GM12865 (cell line): ENCODE data around the gene TMIGD3.
A peak's percentile ranks its signal among the peaks of the same experiment; 100 is the strongest.

Experiments
- DNase-seq: peaks from one replicate; pipeline ENCODE4 v3.0.0; 2010; ENCODE audit warnings: low read depth
- H3K4me3 ChIP-seq: 2 replicates; pipeline ENCODE4 v1.5.1; 2011; ENCODE audit warnings: mild to moderate bottlenecking, low read depth, low read length, control low read depth
- CTCF ChIP-seq: IDR thresholded peaks from 2 replicates; pipeline ENCODE4 v1.5.1; 2011; ENCODE audit warnings: low read length, control low read depth, low read depth, inconsistent platforms; ENCODE audit not compliant: insufficient read depth; ENCODE audit errors: missing control alignments

The TMIGD3 gene

DNA sequence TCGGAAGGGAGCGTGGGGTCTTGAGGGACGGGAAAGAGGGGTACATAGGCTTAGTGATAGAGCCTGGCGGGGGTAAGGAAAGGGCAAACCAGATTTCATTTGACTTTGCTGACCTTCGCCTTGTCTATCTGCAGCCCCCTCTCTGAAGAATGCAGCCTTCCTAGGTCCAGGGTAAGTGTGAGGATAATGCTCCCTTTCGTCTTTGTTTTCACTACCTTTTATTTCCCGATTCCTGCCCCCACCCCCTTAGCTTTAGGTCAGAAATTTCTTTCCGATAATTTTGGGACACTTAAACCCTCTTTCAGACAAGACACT, 53.8 kb downstream of the TMIGD3 start:
- DNase-seq, result no peak
- TF ChIP-seq CTCF, result no peak
- peak overlapping the region; percentile 85 for H3K4me3 ChIP-seq

DNA sequence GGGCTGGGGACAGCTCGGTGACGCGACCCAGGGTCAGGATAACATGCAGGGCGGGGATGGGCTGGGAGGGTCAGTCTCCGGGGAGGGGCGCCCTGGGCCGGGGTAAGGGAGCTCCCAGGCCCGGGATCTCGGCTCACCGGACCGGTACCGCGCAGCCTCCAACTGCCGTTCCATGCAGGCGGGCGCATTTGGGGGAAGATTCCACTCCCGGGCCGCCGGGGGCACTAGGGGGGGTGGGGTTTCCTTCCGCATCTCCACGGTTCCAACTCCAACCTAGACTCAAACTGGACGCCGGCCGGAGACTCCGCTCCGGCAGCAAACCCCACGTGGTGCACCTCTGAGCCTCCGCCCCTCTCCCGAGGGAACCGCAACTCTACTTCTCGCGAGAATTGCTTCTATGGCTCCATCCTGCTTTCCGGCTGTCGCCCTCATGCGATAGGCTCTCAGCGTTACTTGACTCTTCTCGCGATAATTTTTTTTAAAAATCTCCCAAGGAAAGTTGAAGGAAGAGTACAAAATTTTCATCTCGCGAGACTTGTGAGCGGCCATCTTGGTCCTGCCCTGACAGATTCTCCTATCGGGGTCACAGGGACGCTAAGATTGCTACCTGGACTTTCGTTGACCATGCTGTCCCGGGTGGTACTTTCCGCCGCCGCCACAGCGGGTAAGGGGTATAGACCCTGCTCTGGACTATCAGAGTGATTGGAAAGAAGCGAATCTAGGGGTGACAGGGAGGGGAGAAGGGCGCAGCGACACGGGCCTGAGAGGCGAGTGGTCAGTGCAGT, 54.3 kb downstream of the TMIGD3 start, which contains the start of the genes ATP5PB and WDR77:
Gene ATP5PB (plus strand): TSS at position 547 of the 785 bp plus-strand sequence. CDS start 78 bp downstream, at position 625.
Gene WDR77 (minus strand): TSS at position 339 of the 785 bp plus-strand sequence. CDS start 87 bp downstream, at position 252.
- peak; percentile 99 for DNase-seq
- no peak for TF ChIP-seq CTCF
- peak within 1 kb of the TSS; percentile 85 for H3K4me3 ChIP-seq

DNA sequence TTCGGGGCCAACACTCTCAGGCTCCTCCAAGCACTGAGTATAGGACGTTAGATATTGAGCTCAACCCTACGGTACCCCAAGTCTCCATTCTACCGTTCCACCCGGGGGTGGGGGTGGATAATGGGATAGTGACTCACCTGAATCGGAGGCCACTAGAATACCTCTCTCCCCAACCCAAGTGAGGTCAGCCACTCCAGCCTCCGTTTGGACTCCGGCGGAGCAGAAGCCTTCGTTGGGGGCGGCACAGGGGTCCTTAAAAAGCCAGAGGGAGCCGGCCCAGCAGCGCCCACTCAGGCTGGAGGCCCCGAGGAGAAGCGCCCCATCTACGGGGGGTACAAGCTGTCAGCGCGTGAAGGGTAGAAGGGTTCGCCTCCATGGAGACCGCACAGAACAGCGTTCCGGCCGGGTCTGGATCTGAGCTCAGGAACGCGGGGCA, 54.9 kb downstream of the TMIGD3 start:
- no peak for TF ChIP-seq CTCF
- DNase-seq, result no peak

GRCh38 chr1:111446967-111447892, 56.2 kb downstream of the TMIGD3 start:
- H3K4me3 ChIP-seq, result peak overlapping the region; percentile 85
- TF ChIP-seq CTCF, result no peak
- DNase-seq, result peak; percentile 14

More for the DNA sequence above, 54.9 kb downstream of the TMIGD3 start:
- H3K4me3 ChIP-seq, result peak overlapping the region; percentile 85

GRCh38 chr1:111446546-111446945, 56.9 kb downstream of the TMIGD3 start:
- no peak for TF ChIP-seq CTCF
- no peak for DNase-seq
- H3K4me3 ChIP-seq, result no peak overlapping the region

- no peak overlapping the region for H3K4me3 ChIP-seq
- no peak for TF ChIP-seq CTCF
- DNase-seq, result no peak
Measured at GRCh38 chr1:111444031-111444430, 59.4 kb downstream of the TMIGD3 start.
